HCT116 (cell line): ENCODE data around the gene UBA52. TPM values are rescaled to one million over a fixed set of nuclear protein-coding genes. Genes with fewer than 3 reads are reported as not detected.
A peak's percentile ranks its signal among the peaks of the same experiment; 100 is the strongest.

ENCODE experiments used
- ATAC-seq: fragments of 200-7000 bp; cut with Tn5 transposase; 2 replicates; pipeline ENCODE4 v1.9.1; 2020; ENCODE audit warnings: mild to moderate bottlenecking, moderate library complexity
- BruUV-seq: library from RNA; stranded (reverse); fragments of 400-500 nt; replicated peaks from 2 replicates; lab custom pipeline; 2021; lab: Mats Ljungman, UMichigan
- CTCF ChIA-PET: fragments of 300-600 bp; sonication (Branson Sonifier 250); formaldehyde crosslinking; loops from one replicate; lab custom pipeline; 2021; ENCODE audit warnings: antibody characterized with exemption; lab: Charles Lee
- POLR2A ChIA-PET: fragments of 300-600, 350-600 bp; sonication (Branson Sonifier 250); formaldehyde crosslinking; loops from one replicate; lab custom pipeline; 2021; ENCODE audit warnings: antibody characterized with exemption; lab: Charles Lee
- RAD21 ChIA-PET, 2 experiments: fragments of 300-600 bp; sonication (Branson Sonifier 250); formaldehyde crosslinking; loops; one replicate each; lab custom pipeline; 2023; ENCODE audit warnings: low total read pairs in 2 of 2; ENCODE audit not compliant: uncharacterized antibody in 2 of 2, unreplicated experiment in 2 of 2, low non-redundant PET in 1 of 2; lab: Charles Lee
- DNase-seq: peaks from one replicate; pipeline ENCODE4 v3.0.0-alpha.2; 2010; ENCODE audit warnings: low read depth, low spot score
- H2AFZ ChIP-seq: fragments of 200-600 bp; shearing (Covaris generic), sonication (generic); 2 replicates; pipeline ENCODE4 v1.6.1; 2017; ENCODE audit warnings: low read depth, mixed run types, mixed read lengths, antibody characterized with exemption, low read length; ENCODE audit not compliant: poor library complexity, severe bottlenecking
- H3K27ac ChIP-seq: 2 replicates; pipeline ENCODE4 v1.5.1; 2012; ENCODE audit warnings: low read depth, low read length
- H3K27me3 ChIP-seq: fragments of 200-600 bp; sonication (generic); 2 replicates; pipeline ENCODE4 v1.6.1; 2016; ENCODE audit warnings: mixed run types, low read length, mixed read lengths; ENCODE audit not compliant: insufficient read depth
- H3K36me3 ChIP-seq, 2 experiments: fragments of 200-500 bp in 1 of 2; fragments of 200-600 bp in 1 of 2; sonication (Bioruptor generic) in 1 of 2; sonication (generic) in 1 of 2; 2 replicates each; pipeline versions ENCODE4 v1.5.1 to v1.6.1; 2014 to 2016; ENCODE audit warnings: low read length in 2 of 2, inconsistent platforms in 1 of 2, mixed read lengths in 1 of 2, mixed run types in 1 of 2; ENCODE audit not compliant: insufficient read depth in 2 of 2, control insufficient read depth in 1 of 2
- H3K4me1 ChIP-seq, 2 experiments: fragments of 200-600 bp in 1 of 2; sonication (generic) in 1 of 2; 2 replicates each; pipeline versions ENCODE4 v1.5.1 to v1.6.1; 2012 to 2017; ENCODE audit warnings: low read length in 2 of 2, inconsistent platforms in 1 of 2, mild to moderate bottlenecking in 1 of 2, mixed read lengths in 1 of 2, mixed run types in 1 of 2, moderate library complexity in 1 of 2; ENCODE audit not compliant: insufficient read depth in 2 of 2, control insufficient read depth in 1 of 2
- H3K4me2 ChIP-seq: fragments of 200-600 bp; sonication (generic); 2 replicates; pipeline ENCODE4 v1.6.1; 2017; ENCODE audit warnings: mixed run types, low read length, mixed read lengths
- H3K4me3 ChIP-seq, 2 experiments: fragments of 200-600 bp in 1 of 2; sonication (generic) in 1 of 2; replicated peaks in 1 of 2; 2 replicates each; pipeline ENCODE4 v1.5.1; 2011 to 2016; ENCODE audit warnings: low read length in 2 of 2, control low read depth in 1 of 2, low read depth in 1 of 2, mild to moderate bottlenecking in 1 of 2, mixed read lengths in 1 of 2, mixed run types in 1 of 2
- H3K79me2 ChIP-seq: fragments of 200-600 bp; sonication (generic); 2 replicates; pipeline ENCODE4 v1.6.1; 2017; ENCODE audit warnings: mild to moderate bottlenecking, mixed run types, low read length, moderate library complexity, mixed read lengths; ENCODE audit not compliant: insufficient read depth
- H3K9ac ChIP-seq: fragments of 200-600 bp; sonication (generic); 2 replicates; pipeline ENCODE4 v1.6.1; 2016; ENCODE audit warnings: low read length, mixed read lengths
- H3K9me2 ChIP-seq: fragments of 200-600 bp; sonication (generic), shearing (Covaris generic); 2 replicates; pipeline ENCODE4 v1.6.1; 2017; ENCODE audit warnings: mixed run types, mild to moderate bottlenecking, moderate library complexity; ENCODE audit not compliant: insufficient read depth
- H3K9me3 ChIP-seq, 2 experiments: fragments of 200-500 bp in 1 of 2; fragments of 200-600 bp in 1 of 2; sonication (Bioruptor generic) in 1 of 2; sonication (generic) in 1 of 2; 2 replicates each; pipeline ENCODE4 v1.6.1; 2014 to 2017; ENCODE audit warnings: low read length in 2 of 2, mixed read lengths in 2 of 2, inconsistent platforms in 1 of 2, low read depth in 1 of 2, mild to moderate bottlenecking in 1 of 2, mixed run types in 1 of 2, moderate library complexity in 1 of 2; ENCODE audit not compliant: control insufficient read depth in 1 of 2, insufficient read depth in 1 of 2
- H4K20me1 ChIP-seq: fragments of 200-600 bp; sonication (generic), shearing (Covaris generic); 2 replicates; pipeline ENCODE4 v1.6.1; 2017; ENCODE audit warnings: mixed run types, mild to moderate bottlenecking, moderate library complexity; ENCODE audit not compliant: insufficient read depth
- ELF1 ChIP-seq: IDR thresholded peaks from 2 replicates; pipeline ENCODE4 v1.6.1; 2012; ENCODE audit warnings: low read depth, borderline replicate concordance
- YY1 ChIP-seq: IDR thresholded peaks from 2 replicates; pipeline ENCODE4 v1.6.1; 2011; ENCODE audit warnings: low read length, low read depth, moderate library complexity, mild to moderate bottlenecking; ENCODE audit not compliant: insufficient replicate concordance; ENCODE audit errors: extremely low read depth
- intact Hi-C: fragments of 100-400 bp; cut with micrococcal nuclease; formaldehyde crosslinking; loops from 2 replicates; pipeline ENCODE4 v1.10.0; 2022
- total RNA-seq: library from RNA; stranded (reverse); gene quantifications from one replicate; pipeline ENCODE4 v1.2.1, GENCODE V29; 2021; ENCODE audit not compliant: unreplicated experiment
- TF ChIP-seq, protein P1 (sequence below): IDR thresholded peaks from 2 replicates; pipeline ENCODE4 v1.6.1; 2011; ENCODE audit warnings: mild to moderate bottlenecking, low read length, moderate library complexity; ENCODE audit not compliant: insufficient replicate concordance; ENCODE audit errors: extremely low read depth
- TF ChIP-seq, protein P2 (sequence below): IDR thresholded peaks from 2 replicates; pipeline ENCODE4 v1.6.1; 2012; ENCODE audit warnings: low read depth
- TF ChIP-seq, protein P3 (sequence below): IDR thresholded peaks from 2 replicates; pipeline ENCODE4 v1.6.1; 2012

Gene UBA52
- total RNA-seq, 1 experiment from 2014 or later: 1,743 TPM

DNA sequence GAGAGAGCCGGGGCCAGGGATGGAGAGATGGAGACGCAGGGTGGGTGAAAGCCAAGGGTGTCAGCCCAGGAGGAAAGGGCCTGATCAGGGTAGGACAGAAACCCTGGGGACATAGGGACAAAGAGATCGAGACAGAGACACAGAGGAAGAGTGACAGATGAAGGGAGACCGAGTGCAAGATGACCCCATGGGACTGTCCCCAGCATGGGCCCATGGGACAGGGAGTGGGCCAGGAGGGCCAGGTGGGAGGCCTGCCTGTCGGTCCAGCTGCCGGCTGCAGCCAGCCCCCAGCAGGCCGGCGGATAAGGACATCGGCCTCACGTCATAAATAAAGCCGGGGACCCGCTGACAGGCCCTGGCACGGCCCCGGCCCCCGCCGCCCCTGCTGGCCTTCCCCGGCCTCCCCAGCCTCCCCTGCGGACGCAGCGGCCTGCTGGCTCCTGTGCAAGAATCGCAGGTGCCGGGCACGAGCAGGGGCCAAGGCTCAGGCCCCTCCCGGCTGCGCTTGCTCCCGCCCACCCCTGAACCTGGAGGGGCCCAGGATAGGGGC lies 23.2 kb downstream of the UBA52 start:
- Histone ChIP-seq H3K27ac (peak overlapping the region; percentile 52; the same call in 1 of the 2 replicates), H3K36me3 (0 out of 4 replicates have a peak, but pooled peaks cover 0 to 4% of the 10 kb centered on the region in 2 experiments), H3K4me2 (peak overlapping the region; percentile 85), H2AFZ (no peak overlapping the region), H3K27me3 (no peaks in the 10 kb centered on the region), H3K4me1 (peaks cover 15 to 33% of the 10 kb centered on the region in 2 experiments; a peak in 3 of 4 replicates), H3K9me2 (no peaks in the 10 kb centered on the region), H4K20me1 (no peaks in the 10 kb centered on the region), H3K9ac (peak overlapping the region; percentile 63), H3K79me2 (peaks cover 2% of the 10 kb centered on the region; the same call in 1 of the 2 replicates), H3K4me3 (peak overlapping the region; percentile 32 to 54), H3K9me3 (no peaks in the 10 kb centered on the region)
- CTCF ChIA-PET: interaction anchor here (7.5 kb wide), 1 partner anchor 252 kb away, joined by 39 read pairs; no protein-coding TSS in a partner anchor
- POLR2A ChIA-PET: interaction anchor here (0.6 kb wide), 1 partner anchor 251 kb away, joined by 3 read pairs; no protein-coding TSS in a partner anchor
- no TSS peak for BruUV-seq
- intact Hi-C loops: loop anchor here (5.0 kb wide), 2 partner anchors 42 to 128 kb away; partner anchors contain the start of gene KLHL26
- RAD21 ChIA-PET: interaction anchor here in 1 of 2 experiments (0.6 kb wide), 1 partner anchor 50 kb away, joined by 3 read pairs; no protein-coding TSS in a partner anchor
- no peak for DNase-seq
- TF ChIP-seq, protein P1, sequence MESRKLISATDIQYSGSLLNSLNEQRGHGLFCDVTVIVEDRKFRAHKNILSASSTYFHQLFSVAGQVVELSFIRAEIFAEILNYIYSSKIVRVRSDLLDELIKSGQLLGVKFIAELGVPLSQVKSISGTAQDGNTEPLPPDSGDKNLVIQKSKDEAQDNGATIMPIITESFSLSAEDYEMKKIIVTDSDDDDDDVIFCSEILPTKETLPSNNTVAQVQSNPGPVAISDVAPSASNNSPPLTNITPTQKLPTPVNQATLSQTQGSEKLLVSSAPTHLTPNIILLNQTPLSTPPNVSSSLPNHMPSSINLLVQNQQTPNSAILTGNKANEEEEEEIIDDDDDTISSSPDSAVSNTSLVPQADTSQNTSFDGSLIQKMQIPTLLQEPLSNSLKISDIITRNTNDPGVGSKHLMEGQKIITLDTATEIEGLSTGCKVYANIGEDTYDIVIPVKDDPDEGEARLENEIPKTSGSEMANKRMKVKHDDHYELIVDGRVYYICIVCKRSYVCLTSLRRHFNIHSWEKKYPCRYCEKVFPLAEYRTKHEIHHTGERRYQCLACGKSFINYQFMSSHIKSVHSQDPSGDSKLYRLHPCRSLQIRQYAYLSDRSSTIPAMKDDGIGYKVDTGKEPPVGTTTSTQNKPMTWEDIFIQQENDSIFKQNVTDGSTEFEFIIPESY: no peak
- TF ChIP-seq YY1: no peak
- TF ChIP-seq, protein P2, sequence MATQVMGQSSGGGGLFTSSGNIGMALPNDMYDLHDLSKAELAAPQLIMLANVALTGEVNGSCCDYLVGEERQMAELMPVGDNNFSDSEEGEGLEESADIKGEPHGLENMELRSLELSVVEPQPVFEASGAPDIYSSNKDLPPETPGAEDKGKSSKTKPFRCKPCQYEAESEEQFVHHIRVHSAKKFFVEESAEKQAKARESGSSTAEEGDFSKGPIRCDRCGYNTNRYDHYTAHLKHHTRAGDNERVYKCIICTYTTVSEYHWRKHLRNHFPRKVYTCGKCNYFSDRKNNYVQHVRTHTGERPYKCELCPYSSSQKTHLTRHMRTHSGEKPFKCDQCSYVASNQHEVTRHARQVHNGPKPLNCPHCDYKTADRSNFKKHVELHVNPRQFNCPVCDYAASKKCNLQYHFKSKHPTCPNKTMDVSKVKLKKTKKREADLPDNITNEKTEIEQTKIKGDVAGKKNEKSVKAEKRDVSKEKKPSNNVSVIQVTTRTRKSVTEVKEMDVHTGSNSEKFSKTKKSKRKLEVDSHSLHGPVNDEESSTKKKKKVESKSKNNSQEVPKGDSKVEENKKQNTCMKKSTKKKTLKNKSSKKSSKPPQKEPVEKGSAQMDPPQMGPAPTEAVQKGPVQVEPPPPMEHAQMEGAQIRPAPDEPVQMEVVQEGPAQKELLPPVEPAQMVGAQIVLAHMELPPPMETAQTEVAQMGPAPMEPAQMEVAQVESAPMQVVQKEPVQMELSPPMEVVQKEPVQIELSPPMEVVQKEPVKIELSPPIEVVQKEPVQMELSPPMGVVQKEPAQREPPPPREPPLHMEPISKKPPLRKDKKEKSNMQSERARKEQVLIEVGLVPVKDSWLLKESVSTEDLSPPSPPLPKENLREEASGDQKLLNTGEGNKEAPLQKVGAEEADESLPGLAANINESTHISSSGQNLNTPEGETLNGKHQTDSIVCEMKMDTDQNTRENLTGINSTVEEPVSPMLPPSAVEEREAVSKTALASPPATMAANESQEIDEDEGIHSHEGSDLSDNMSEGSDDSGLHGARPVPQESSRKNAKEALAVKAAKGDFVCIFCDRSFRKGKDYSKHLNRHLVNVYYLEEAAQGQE: no peak
- TF ChIP-seq, protein P3, sequence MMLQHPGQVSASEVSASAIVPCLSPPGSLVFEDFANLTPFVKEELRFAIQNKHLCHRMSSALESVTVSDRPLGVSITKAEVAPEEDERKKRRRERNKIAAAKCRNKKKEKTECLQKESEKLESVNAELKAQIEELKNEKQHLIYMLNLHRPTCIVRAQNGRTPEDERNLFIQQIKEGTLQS: no peak
- no peak for TF ChIP-seq ELF1
- ATAC-seq: no peak
